Adrenal gland (tissue), 12 donors: ENCODE data around the gene TNFAIP8. TPM values are rescaled to one million over a fixed set of nuclear protein-coding genes. Genes with fewer than 3 reads are reported as not detected.

Experiments used
- DNase-seq, 7 donors: peaks; one replicate each; pipeline ENCODE4 v3.0.0-alpha.2; 2019 to 2020
- H3K27ac ChIP-seq, 5 donors: fragments of 200-600 bp; sonication (generic) in 4 of 5; 1 replicate in 3 of 5; 2 replicates in 2 of 5; pipeline versions ENCODE4 v1.5.1 to v1.8.0; 2016 to 2020; ENCODE audit warnings: mild to moderate bottlenecking in 1 of 5
- H3K27me3 ChIP-seq: fragments of 200-600 bp; 2 replicates; pipeline ENCODE4 v1.8.0; 2021
- H3K36me3 ChIP-seq, 2 donors: fragments of 200-600 bp; replicated peaks in 1 of 2; 1 replicate in 1 of 2; 2 replicates in 1 of 2; pipeline versions ENCODE4 v1.5.1 to v1.8.0; 2018 to 2022
- H3K4me1 ChIP-seq, 2 donors: fragments of 200-600 bp; replicated peaks in 1 of 2; 1 replicate in 1 of 2; 2 replicates in 1 of 2; pipeline versions ENCODE4 v1.5.1 to v1.8.0; 2018 to 2021
- H3K4me3 ChIP-seq, 4 donors: fragments of 200-600 bp; sonication (generic) in 3 of 4; one replicate each; pipeline ENCODE4 v1.5.1; 2016 to 2018
- H3K9me3 ChIP-seq, 3 donors: fragments of 200-600 bp; sonication (generic) in 1 of 3; replicated peaks in 1 of 3; 1 replicate in 2 of 3; 2 replicates in 1 of 3; pipeline versions ENCODE4 v1.5.1 to v1.8.0; 2016 to 2021
- POLR2A ChIP-seq, 2 donors: fragments of 450-650 bp; IDR thresholded peaks; one replicate each; pipeline ENCODE4 v1.6.1; 2017; ENCODE audit warnings: antibody characterized with exemption in 2 of 2, mild to moderate bottlenecking in 2 of 2, moderate library complexity in 1 of 2
- WGBS, 4 donors: extraction: QIAGEN DNeasy Blood & Tissue Kit in 2 of 4; methylation state at CpG; one replicate each; pipeline versions ENCODE4 v1.1.5 to v1.1.7; 2013 to 2017; 5-methylcytosine and 5-hydroxymethylcytosine counted together
- intact Hi-C, 2 donors: fragments of 100-400 bp; cut with DNase I; formaldehyde crosslinking; loops; one replicate each; pipeline versions ENCODE4 v1.14.1 to v1.15.0; 2022 to 2023
- polyA plus RNA-seq, 3 donors: library from polyadenylated mRNA; stranded (reverse); fragments of 200-250 nt in 2 of 3; fragments of 350-450 nt in 1 of 3; fragmentation: Illumina TruSeq in 1 of 3; extraction: RNeasy Lipid Tissue Mini Kit (QIAGEN cat#74804) in 1 of 3; gene quantifications; one replicate each; pipeline ENCODE4 v1.2.3, GENCODE V29; 2013 to 2014
- total RNA-seq, 9 donors: library from RNA; depleted of rRNA in 4 of 9; stranded (reverse); fragments of >200 nt in 4 of 9; fragments of 120-200 nt in 1 of 9; fragmentation: NEBNext Ultra II Directional in 1 of 9; extraction: Animal tissue kit (Norgen Biotek cat#: 25700) in 1 of 9; gene quantifications; one replicate each; pipeline versions ENCODE4 v1.1.0 to v1.2.4, GENCODE V29; 2013 to 2023
- TF ChIP-seq, protein P1 (sequence below), 6 experiments: fragments of 450-650 bp in 4 of 6; fragments of 200-600 bp in 2 of 6; sonication (generic) in 1 of 6; IDR thresholded peaks; 1 replicate in 5 of 6; 2 replicates in 1 of 6; pipeline versions ENCODE4 v1.5.1 to v1.8.0; 2016 to 2021; ENCODE audit warnings: antibody characterized with exemption in 6 of 6, mild to moderate bottlenecking in 2 of 6, moderate library complexity in 1 of 6
- donor health status: healthy with polysubstance abuse.
- donor health status: Bipolar disorder and iron deficiency.
- donor health status: DM: yes; HTN: yes; CAD: no.
- donor health status: DM: no; HTN: no; CAD: no.
- donor health status: DM: no; HTN: no; CAD: no.
- donor health status: DM: yes; HTN: yes; CAD: no.

Gene TNFAIP8
- total and polyA plus RNA-seq, 12 donors, result 1.4 to 12.7 (median 5.5) TPM

DNA sequence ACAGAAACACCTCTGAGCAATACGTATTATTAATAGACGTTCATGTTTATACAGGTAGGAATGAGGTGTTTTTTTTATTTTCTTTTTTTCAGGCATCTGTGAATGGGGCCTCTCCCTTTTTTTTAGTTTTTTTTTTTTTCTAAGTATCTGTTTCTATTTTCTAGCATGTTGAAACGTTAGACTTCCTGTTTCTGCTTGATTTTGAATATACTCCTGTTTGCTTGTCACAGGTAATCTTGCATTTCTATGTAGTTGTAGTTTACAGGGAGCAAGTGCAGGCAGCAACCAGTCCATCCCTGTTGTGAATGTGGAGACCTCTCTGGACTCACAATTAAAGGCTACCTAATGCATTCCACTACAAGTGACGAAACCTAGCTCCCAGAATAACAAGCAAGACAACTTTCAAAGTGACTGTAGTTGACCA, 22.8 kb upstream of the TNFAIP8 start:
- peaks cover 0 to 12% of the 10 kb centered on the region in 2 donors for H3K4me1 ChIP-seq
- TF ChIP-seq, protein P1, sequence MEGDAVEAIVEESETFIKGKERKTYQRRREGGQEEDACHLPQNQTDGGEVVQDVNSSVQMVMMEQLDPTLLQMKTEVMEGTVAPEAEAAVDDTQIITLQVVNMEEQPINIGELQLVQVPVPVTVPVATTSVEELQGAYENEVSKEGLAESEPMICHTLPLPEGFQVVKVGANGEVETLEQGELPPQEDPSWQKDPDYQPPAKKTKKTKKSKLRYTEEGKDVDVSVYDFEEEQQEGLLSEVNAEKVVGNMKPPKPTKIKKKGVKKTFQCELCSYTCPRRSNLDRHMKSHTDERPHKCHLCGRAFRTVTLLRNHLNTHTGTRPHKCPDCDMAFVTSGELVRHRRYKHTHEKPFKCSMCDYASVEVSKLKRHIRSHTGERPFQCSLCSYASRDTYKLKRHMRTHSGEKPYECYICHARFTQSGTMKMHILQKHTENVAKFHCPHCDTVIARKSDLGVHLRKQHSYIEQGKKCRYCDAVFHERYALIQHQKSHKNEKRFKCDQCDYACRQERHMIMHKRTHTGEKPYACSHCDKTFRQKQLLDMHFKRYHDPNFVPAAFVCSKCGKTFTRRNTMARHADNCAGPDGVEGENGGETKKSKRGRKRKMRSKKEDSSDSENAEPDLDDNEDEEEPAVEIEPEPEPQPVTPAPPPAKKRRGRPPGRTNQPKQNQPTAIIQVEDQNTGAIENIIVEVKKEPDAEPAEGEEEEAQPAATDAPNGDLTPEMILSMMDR (IDR thresholded peaks at IDR 0.05), result no peak
- no peak for TF ChIP-seq POLR2A (IDR thresholded peaks at IDR 0.05)
- no peaks in the 10 kb centered on the region for H3K36me3 ChIP-seq
- intact Hi-C loops, result no loop called here
- H3K4me3 ChIP-seq, result no peak overlapping the region
- 78 to 83% (median 78%) methylated on average over 4 of the region's 4 CpGs for WGBS, 4 donors
- DNase-seq, result no peak
- no peaks in the 10 kb centered on the region for H3K27me3 ChIP-seq
- no peak overlapping the region for H3K27ac ChIP-seq
- H3K9me3 ChIP-seq, result no peaks in the 10 kb centered on the region

DNA sequence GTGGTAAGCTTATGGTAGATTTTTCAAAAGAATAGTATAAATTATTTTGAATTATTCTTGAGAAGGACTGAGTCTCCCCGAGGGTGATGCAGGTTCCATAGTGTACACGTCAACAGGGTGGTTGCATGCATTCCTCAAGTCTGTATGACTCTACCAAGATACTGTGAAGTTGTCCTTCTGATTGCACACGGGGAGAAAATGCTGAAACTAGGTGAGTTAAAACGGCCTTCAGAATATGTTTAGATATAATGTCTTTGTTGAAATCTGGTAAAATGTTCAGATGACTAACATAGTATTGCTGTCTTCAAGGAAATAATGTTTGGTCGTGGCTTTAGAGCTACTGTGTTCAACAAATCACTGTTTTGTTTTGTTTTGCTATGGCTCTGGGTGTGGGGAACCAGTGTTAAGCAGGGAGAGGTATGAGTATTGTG, 22.4 kb upstream of the TNFAIP8 start:
- TF ChIP-seq, protein P1 (IDR thresholded peaks at IDR 0.05), result no peak
- no peak for DNase-seq
- intact Hi-C loops, result no loop called here
- Histone ChIP-seq H3K36me3 (no peaks in the 10 kb centered on the region), H3K27me3 (no peaks in the 10 kb centered on the region), H3K27ac (no peak overlapping the region), H3K4me1 (peaks cover 0 to 12% of the 10 kb centered on the region in 2 donors), H3K4me3 (no peak overlapping the region), H3K9me3 (no peaks in the 10 kb centered on the region)
- WGBS, 4 donors, result 63 to 69% (median 66%) methylated on average over 5 of the region's 5 CpGs

DNA sequence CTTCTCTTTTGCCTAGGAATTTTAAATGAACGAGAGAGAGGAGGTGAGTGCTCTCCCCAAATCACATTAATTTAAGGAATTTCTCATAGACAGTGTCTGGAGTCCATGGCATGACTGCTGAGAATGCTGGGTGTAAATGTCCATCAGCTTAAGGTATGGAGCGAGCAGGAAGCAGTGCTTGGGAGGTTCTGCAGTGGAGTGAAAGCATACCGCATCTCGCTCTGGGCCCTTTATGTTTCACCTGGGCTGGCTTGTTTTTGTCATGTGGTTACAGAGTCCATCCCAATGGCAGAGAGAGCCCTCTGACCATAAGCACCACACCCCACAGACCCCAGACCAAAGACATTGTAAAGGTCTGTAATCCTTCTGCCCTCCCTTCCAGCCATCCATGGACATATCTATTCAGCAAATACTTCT, 20.6 kb upstream of the TNFAIP8 start:
- TF ChIP-seq, protein P1 (IDR thresholded peaks at IDR 0.05), result no peak
- no peak for TF ChIP-seq POLR2A (IDR thresholded peaks at IDR 0.05)
- no peak for DNase-seq
- Histone ChIP-seq H3K4me3 (no peak overlapping the region), H3K9me3 (no peaks in the 10 kb centered on the region), H3K27me3 (no peaks in the 10 kb centered on the region), H3K27ac (no peak overlapping the region), H3K36me3 (no peaks in the 10 kb centered on the region), H3K4me1 (peaks cover 0 to 12% of the 10 kb centered on the region in 2 donors)
- 70 to 95% (median 82%) methylated on average over 4 of the region's 4 CpGs for WGBS, 4 donors
- intact Hi-C loops, result no loop called here

DNA sequence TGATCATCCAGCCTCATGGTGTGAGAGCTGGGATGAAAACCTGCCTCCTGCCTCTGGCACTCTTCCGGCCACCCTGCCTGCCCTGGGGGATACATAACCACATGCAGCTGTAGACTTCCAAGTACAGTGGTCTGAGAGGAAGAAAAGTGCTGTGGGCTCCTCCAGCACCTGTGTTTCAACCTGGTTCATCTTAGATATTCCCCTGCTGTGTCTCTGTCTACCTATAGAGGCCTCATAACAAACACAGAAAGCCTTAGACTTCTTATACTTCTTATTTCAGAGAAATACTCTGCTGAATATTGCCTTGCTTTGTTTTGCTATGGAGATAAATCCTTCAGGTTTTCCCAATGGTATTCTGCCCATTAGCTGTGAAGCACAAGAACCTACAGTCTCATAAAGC, 19.6 kb upstream of the TNFAIP8 start:
- no peak for TF ChIP-seq POLR2A (IDR thresholded peaks at IDR 0.05)
- TF ChIP-seq, protein P1 (IDR thresholded peaks at IDR 0.05), result no peak
- DNase-seq, result no peak
- H3K4me3 ChIP-seq, result no peak overlapping the region
- no peaks in the 10 kb centered on the region for H3K36me3 ChIP-seq
- intact Hi-C loops, result no loop called here
- no peaks in the 10 kb centered on the region for H3K9me3 ChIP-seq
- H3K4me1 ChIP-seq, result peaks cover 0 to 12% of the 10 kb centered on the region in 2 donors
- no peak overlapping the region for H3K27ac ChIP-seq
- WGBS, 4 donors, result 83 to 100% (median 88%) methylated on average over 1 of the region's 1 CpG
- no peaks in the 10 kb centered on the region for H3K27me3 ChIP-seq
